Neural cell (in vitro differentiated cells): Measurements from ENCODE around the gene MEGF6. TPM values are rescaled to one million over a fixed set of nuclear protein-coding genes. Genes with fewer than 3 reads are reported as not detected.

ENCODE experiments used
- H2AFZ ChIP-seq: fragments of 200-600, 300-800 bp; sonication (generic), shearing (Covaris generic); 2 replicates; pipeline ENCODE4 v1.6.0; 2014; ENCODE audit warnings: low read depth, mild to moderate bottlenecking, antibody characterized with exemption, low read length, moderate library complexity
- H3F3A ChIP-seq: fragments of 200-600 bp; shearing (Covaris generic); 2 replicates; pipeline ENCODE4 v1.6.1; 2016; ENCODE audit warnings: mild to moderate bottlenecking, moderate library complexity, mixed read lengths, antibody characterized with exemption, low read length; ENCODE audit not compliant: insufficient read depth, poor library complexity, severe bottlenecking
- H3K27ac ChIP-seq: fragments of 200-600, 300-800 bp; sonication (generic), shearing (Covaris generic); 2 replicates; pipeline ENCODE4 v1.5.1; 2014; ENCODE audit warnings: mild to moderate bottlenecking, low read length, moderate library complexity
- H3K27me3 ChIP-seq: fragments of 300-800, 200-600 bp; sonication (generic), shearing (Covaris generic); 2 replicates; pipeline ENCODE4 v1.6.0; 2014; ENCODE audit warnings: mild to moderate bottlenecking, low read depth, low read length, moderate library complexity; ENCODE audit not compliant: insufficient read depth
- H3K36me3 ChIP-seq: fragments of 300-800, 200-600 bp; sonication (generic), shearing (Covaris generic); 2 replicates; pipeline ENCODE4 v1.5.1; 2014; ENCODE audit warnings: mild to moderate bottlenecking, antibody characterized with exemption, low read length, moderate library complexity; ENCODE audit not compliant: insufficient read depth
- H3K4me2 ChIP-seq: fragments of 300-800, 200-600 bp; sonication (generic), shearing (Covaris generic); 2 replicates; pipeline ENCODE4 v1.6.0; 2014; ENCODE audit warnings: mild to moderate bottlenecking, low read length
- H3K4me3 ChIP-seq: fragments of 300-800, 200-600 bp; sonication (generic), shearing (Covaris generic); 2 replicates; pipeline ENCODE4 v1.5.1; 2014; ENCODE audit warnings: mild to moderate bottlenecking, low read length, moderate library complexity
- H3K79me2 ChIP-seq: fragments of 200-600 bp; shearing (Covaris generic); replicated peaks from 2 replicates; pipeline ENCODE4 v1.6.0; 2014; ENCODE audit warnings: mild to moderate bottlenecking, low read length, moderate library complexity; ENCODE audit not compliant: insufficient read depth
- H3K9ac ChIP-seq: fragments of 300-800, 200-600 bp; sonication (generic), shearing (Covaris generic); 2 replicates; pipeline ENCODE4 v1.6.1; 2016; ENCODE audit warnings: mild to moderate bottlenecking, low read length, mixed read lengths
- H3K9me2 ChIP-seq: fragments of 200-600 bp; shearing (Covaris generic); 2 replicates; pipeline ENCODE4 v1.6.1; 2016; ENCODE audit warnings: mild to moderate bottlenecking, low read length, mixed read lengths; ENCODE audit not compliant: insufficient read depth
- H3K9me3 ChIP-seq: fragments of 200-600, 300-800 bp; sonication (generic), shearing (Covaris generic); 2 replicates; pipeline ENCODE4 v1.6.1; 2016; ENCODE audit warnings: mild to moderate bottlenecking, mixed run types, low read length, moderate library complexity, mixed read lengths
- H4K20me1 ChIP-seq: fragments of 200-600 bp; shearing (Covaris generic); 2 replicates; pipeline ENCODE4 v1.6.1; 2016; ENCODE audit warnings: mild to moderate bottlenecking, mixed run types; ENCODE audit not compliant: insufficient read depth
- EP300 ChIP-seq: fragments of 450-650 bp; conservative IDR thresholded peaks from 2 replicates; pipeline ENCODE4 v1.6.1; 2014; ENCODE audit warnings: antibody characterized with exemption, mild to moderate bottlenecking, moderate library complexity; ENCODE audit not compliant: poor library complexity, severe bottlenecking
- EZH2 ChIP-seq: fragments of 200-600, 300-800 bp; shearing (Covaris generic), sonication (generic); IDR thresholded peaks from 2 replicates; pipeline ENCODE4 v1.6.1; 2014; ENCODE audit warnings: antibody characterized with exemption, low read length, borderline replicate concordance, mild to moderate bottlenecking; ENCODE audit not compliant: insufficient read depth, poor library complexity, severe bottlenecking
- MXI1 ChIP-seq: fragments of 450-650 bp; conservative IDR thresholded peaks from 2 replicates; pipeline ENCODE4 v1.6.1; 2014; ENCODE audit warnings: antibody characterized with exemption, mild to moderate bottlenecking; ENCODE audit not compliant: poor library complexity, severe bottlenecking
- POLR2AphosphoS5 ChIP-seq: IDR thresholded peaks from 2 replicates; pipeline ENCODE4 v1.6.1; 2012
- RAD21 ChIP-seq: fragments of 450-650 bp; conservative IDR thresholded peaks from 2 replicates; pipeline ENCODE4 v1.6.1; 2014; ENCODE audit warnings: antibody characterized with exemption, mild to moderate bottlenecking, moderate library complexity
- SMC3 ChIP-seq: fragments of 450-650 bp; conservative IDR thresholded peaks from 2 replicates; pipeline ENCODE4 v1.6.1; 2014; ENCODE audit warnings: antibody characterized with exemption, mild to moderate bottlenecking, moderate library complexity; ENCODE audit not compliant: poor library complexity
- TAF1 ChIP-seq: IDR thresholded peaks from 2 replicates; pipeline ENCODE4 v1.6.1; 2012; ENCODE audit warnings: low read depth
- polyA plus RNA-seq: library from polyadenylated mRNA; depleted of rRNA; stranded (reverse); fragments of >200 nt; gene quantifications from 2 replicates; pipeline ENCODE4 v1.2.3, GENCODE V29; 2014
- TF ChIP-seq, protein P1 (sequence below): fragments of 450-650 bp; IDR thresholded peaks from 2 replicates; pipeline ENCODE4 v1.5.1; 2014; ENCODE audit warnings: antibody characterized with exemption, mild to moderate bottlenecking, moderate library complexity; ENCODE audit not compliant: poor library complexity, severe bottlenecking
- TF ChIP-seq, protein P2 (sequence below): IDR thresholded peaks from 2 replicates; pipeline ENCODE4 v1.6.1; 2012; ENCODE audit warnings: borderline replicate concordance

MEGF6 gene
- polyA plus RNA-seq, 1 donor from 2014 or later, result 6.0 TPM

DNA sequence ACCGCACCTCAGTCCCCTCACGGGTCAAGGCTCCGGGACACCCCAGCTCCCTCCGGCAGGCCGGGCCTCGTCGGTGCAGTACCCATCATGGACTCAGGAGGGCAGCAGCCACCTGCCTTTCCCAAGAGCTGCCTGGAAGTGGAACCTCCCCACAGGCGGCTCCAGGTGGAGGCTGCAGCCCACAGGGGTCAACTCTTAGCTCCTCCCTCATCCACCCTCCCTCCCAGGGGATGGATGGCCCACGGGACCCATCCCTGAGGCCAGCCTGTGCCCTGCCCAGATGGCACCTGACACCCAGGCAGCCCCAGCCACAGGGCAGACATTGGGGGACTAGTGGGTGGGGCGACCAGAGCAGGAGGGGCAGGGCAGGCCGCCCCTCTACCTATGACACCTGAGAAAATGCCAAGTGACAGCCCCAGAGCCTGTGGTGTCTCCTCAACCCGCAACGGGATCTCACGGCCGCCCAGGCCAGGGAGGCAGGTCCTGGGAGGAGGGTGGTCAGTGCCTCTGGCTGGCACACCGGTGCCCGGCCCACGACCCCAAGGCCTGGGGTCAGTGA is 158.0 kb downstream of the MEGF6 start:
- Histone ChIP-seq H3K9ac (no peak overlapping the region), H4K20me1 (no peaks in the 10 kb centered on the region), H3K9me2 (no peaks in the 10 kb centered on the region), H3K4me3 (no peak overlapping the region), H3K4me2 (no peak overlapping the region), H3K79me2 (no peaks in the 10 kb centered on the region), H3K36me3 (no peaks in the 10 kb centered on the region), H3K9me3 (no peaks in the 10 kb centered on the region), H3K27ac (no peak overlapping the region), H3K27me3 (peaks cover 5% of the 10 kb centered on the region), H2AFZ (no peak overlapping the region), H3F3A (no peaks in the 10 kb centered on the region)
- TF ChIP-seq, protein P1, sequence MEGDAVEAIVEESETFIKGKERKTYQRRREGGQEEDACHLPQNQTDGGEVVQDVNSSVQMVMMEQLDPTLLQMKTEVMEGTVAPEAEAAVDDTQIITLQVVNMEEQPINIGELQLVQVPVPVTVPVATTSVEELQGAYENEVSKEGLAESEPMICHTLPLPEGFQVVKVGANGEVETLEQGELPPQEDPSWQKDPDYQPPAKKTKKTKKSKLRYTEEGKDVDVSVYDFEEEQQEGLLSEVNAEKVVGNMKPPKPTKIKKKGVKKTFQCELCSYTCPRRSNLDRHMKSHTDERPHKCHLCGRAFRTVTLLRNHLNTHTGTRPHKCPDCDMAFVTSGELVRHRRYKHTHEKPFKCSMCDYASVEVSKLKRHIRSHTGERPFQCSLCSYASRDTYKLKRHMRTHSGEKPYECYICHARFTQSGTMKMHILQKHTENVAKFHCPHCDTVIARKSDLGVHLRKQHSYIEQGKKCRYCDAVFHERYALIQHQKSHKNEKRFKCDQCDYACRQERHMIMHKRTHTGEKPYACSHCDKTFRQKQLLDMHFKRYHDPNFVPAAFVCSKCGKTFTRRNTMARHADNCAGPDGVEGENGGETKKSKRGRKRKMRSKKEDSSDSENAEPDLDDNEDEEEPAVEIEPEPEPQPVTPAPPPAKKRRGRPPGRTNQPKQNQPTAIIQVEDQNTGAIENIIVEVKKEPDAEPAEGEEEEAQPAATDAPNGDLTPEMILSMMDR, result peak; percentile 95
- TF ChIP-seq RAD21, result peak; percentile 95
- peak; percentile 82 for TF ChIP-seq SMC3
- TF ChIP-seq EP300, result no peak
- no peak for TF ChIP-seq TAF1
- no peak for TF ChIP-seq EZH2
- TF ChIP-seq POLR2AphosphoS5, result no peak

DNA sequence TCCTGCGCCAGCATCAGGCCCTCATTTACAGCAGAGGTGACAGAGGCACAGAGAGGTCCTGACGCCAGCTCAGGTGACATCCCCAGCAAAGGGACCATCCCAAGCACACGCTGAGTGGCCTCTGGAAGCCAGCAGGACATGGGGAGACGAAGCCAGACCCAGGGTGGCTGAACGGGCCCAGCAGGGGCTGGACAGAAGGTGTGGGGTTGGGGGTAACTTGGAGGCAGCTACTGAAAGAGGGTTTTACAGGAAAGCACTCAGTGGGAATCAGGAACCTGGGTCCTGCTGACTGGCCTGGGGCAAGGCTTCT is 158.5 kb downstream of the MEGF6 start:
- H3K9ac ChIP-seq, result peak overlapping the region; percentile 16
- TF ChIP-seq EP300 (no peak), RAD21 (no peak), TAF1 (no peak), MXI1 (no peak), EZH2 (no peak), SMC3 (no peak), POLR2AphosphoS5 (no peak)
- TF ChIP-seq, protein P1, result no peak
- TF ChIP-seq, protein P2, sequence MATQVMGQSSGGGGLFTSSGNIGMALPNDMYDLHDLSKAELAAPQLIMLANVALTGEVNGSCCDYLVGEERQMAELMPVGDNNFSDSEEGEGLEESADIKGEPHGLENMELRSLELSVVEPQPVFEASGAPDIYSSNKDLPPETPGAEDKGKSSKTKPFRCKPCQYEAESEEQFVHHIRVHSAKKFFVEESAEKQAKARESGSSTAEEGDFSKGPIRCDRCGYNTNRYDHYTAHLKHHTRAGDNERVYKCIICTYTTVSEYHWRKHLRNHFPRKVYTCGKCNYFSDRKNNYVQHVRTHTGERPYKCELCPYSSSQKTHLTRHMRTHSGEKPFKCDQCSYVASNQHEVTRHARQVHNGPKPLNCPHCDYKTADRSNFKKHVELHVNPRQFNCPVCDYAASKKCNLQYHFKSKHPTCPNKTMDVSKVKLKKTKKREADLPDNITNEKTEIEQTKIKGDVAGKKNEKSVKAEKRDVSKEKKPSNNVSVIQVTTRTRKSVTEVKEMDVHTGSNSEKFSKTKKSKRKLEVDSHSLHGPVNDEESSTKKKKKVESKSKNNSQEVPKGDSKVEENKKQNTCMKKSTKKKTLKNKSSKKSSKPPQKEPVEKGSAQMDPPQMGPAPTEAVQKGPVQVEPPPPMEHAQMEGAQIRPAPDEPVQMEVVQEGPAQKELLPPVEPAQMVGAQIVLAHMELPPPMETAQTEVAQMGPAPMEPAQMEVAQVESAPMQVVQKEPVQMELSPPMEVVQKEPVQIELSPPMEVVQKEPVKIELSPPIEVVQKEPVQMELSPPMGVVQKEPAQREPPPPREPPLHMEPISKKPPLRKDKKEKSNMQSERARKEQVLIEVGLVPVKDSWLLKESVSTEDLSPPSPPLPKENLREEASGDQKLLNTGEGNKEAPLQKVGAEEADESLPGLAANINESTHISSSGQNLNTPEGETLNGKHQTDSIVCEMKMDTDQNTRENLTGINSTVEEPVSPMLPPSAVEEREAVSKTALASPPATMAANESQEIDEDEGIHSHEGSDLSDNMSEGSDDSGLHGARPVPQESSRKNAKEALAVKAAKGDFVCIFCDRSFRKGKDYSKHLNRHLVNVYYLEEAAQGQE, result no peak
- no peaks in the 10 kb centered on the region for H3K9me2 ChIP-seq
- H3F3A ChIP-seq, result no peaks in the 10 kb centered on the region
- H3K27me3 ChIP-seq, result peaks cover 5% of the 10 kb centered on the region
- H2AFZ ChIP-seq, result no peak overlapping the region
- no peaks in the 10 kb centered on the region for H4K20me1 ChIP-seq
- no peaks in the 10 kb centered on the region for H3K9me3 ChIP-seq
- no peak overlapping the region for H3K4me2 ChIP-seq
- H3K36me3 ChIP-seq, result no peaks in the 10 kb centered on the region
- no peak overlapping the region for H3K27ac ChIP-seq
- H3K4me3 ChIP-seq, result no peak overlapping the region
- no peaks in the 10 kb centered on the region for H3K79me2 ChIP-seq
